ENCODE measurements around the gene MME. TPM values are rescaled to one million over a fixed set of nuclear protein-coding genes. Genes with fewer than 3 reads are reported as not detected.

MME gene
- polyA plus RNA-seq, 2 donors = 0.12 to 0.20 TPM

DNA sequence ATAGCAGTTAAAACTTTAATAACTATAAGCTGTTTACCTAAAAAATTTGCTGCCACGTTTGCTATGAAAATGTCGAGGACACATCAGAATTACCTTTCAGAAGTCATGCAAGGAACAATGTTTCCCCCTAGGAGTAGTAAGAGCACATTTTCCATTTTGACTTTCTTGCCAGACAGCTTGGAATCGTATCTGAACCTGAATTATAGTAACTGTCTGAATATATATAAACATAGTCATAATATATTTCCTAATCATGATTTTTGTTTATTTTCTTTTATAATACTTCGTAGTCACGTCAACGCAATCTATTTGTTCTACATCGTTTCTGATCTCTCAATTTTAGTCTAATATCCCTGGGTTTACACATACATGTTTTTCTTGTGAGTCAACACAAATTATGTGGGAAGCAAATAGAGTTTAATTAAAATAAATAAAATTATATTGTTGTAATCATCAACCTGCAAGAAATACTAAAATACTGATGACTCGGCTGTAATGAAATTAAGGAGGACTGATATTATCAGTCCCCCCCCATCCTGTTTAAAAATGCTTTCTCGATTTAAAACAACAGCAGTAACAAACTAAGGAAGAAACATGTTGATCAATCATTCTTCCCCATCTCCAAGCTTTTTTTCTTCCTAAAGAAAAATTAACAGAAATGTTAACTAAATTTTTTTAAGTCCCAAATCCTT is 78.4 kb downstream of the MME start:
- H3K36me3 ChIP-seq (ENCODE audit: control insufficient read depth in 2 of 2, insufficient read depth in 2 of 2, low read length in 1 of 2) = no peaks in the 10 kb centered on the region
- H3K27ac ChIP-seq (ENCODE audit: low read depth in 2 of 2, low read length in 1 of 2) = no peak overlapping the region
- H3K9me3 ChIP-seq (ENCODE audit: control insufficient read depth in 2 of 2, insufficient read depth in 1 of 2, low read depth in 1 of 2, low read length in 1 of 2) = no peaks in the 10 kb centered on the region
- H3K4me3 ChIP-seq (ENCODE audit: low read depth in 1 of 2, low read length in 2 of 2) = no peak overlapping the region
- no peaks in the 10 kb centered on the region for H3K27me3 ChIP-seq (ENCODE audit: control insufficient read depth in 1 of 2, insufficient read depth in 2 of 2, low read length in 2 of 2)
- WGBS, 2 donors = 60 to 68% methylated on average over 9 of the region's 9 CpGs
- H3K4me1 ChIP-seq (ENCODE audit: control insufficient read depth in 2 of 2, insufficient read depth in 2 of 2, low read length in 1 of 2) = no peaks in the 10 kb centered on the region

DNA sequence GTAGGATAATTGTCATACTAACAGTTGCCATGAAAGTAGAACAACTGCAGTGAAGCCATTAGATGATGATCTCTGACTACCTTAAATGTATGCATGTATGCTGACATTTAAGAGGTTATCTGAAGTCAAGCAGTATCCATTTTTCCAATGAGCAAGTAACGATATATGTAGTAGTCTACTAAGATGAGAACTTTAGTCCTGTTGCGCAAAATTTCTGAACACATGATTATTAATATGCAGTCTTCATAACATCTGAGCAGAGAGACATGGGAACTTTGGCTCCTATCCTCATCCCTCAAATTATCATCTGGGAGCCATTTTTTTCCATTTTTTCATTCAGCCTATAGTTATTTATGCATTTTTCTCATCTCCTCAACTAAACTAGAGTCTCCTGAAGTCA is 79.2 kb downstream of the MME start:
- no peak overlapping the region for H3K27ac ChIP-seq (ENCODE audit: low read depth in 2 of 2, low read length in 1 of 2)
- no peaks in the 10 kb centered on the region for H3K27me3 ChIP-seq (ENCODE audit: control insufficient read depth in 1 of 2, insufficient read depth in 2 of 2, low read length in 2 of 2)
- H3K4me3 ChIP-seq (ENCODE audit: low read depth in 1 of 2, low read length in 2 of 2) = no peak overlapping the region
- no peaks in the 10 kb centered on the region for H3K36me3 ChIP-seq (ENCODE audit: control insufficient read depth in 2 of 2, insufficient read depth in 2 of 2, low read length in 1 of 2)
- H3K4me1 ChIP-seq (ENCODE audit: control insufficient read depth in 2 of 2, insufficient read depth in 2 of 2, low read length in 1 of 2) = no peaks in the 10 kb centered on the region
- H3K9me3 ChIP-seq (ENCODE audit: control insufficient read depth in 2 of 2, insufficient read depth in 1 of 2, low read depth in 1 of 2, low read length in 1 of 2) = no peaks in the 10 kb centered on the region
- 96% methylated on average over 2 of the region's 2 CpGs for WGBS, 2 donors

DNA sequence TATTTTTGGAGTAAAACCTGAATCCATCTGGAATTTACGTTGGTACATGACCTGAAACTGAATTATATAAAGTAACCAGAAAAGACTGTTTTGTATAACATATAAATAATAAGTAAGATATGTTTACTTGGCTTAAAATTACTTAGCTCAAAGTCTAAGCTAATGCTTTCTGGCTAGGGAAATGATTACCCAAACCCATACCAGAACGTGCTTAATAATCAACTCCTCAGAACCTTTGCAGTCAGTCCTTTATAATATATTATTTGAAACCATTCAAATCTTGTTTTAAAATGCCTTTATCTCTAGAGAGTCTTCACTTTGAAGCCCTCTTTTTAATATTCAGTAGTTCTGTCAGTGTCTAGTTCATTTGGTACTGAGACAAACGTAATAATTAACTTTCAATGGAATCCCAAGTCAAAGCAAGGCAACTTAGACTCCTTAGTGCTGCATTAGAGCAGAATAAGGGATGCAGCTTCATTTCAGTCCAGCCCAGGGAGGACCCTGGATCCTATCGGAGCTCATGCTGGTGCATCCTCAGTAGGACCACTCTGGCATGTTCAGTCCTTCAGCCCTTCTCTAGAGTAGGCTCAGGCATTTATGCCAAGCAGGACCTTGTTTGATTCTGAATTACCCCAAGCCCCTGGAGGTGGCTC is 81.6 kb downstream of the MME start:
- Histone ChIP-seq H3K4me3 (ENCODE audit: low read depth in 1 of 2, low read length in 2 of 2) (no peak overlapping the region), H3K4me1 (ENCODE audit: control insufficient read depth in 2 of 2, insufficient read depth in 2 of 2, low read length in 1 of 2) (no peaks in the 10 kb centered on the region), H3K9me3 (ENCODE audit: control insufficient read depth in 2 of 2, insufficient read depth in 1 of 2, low read depth in 1 of 2, low read length in 1 of 2) (no peaks in the 10 kb centered on the region), H3K27me3 (ENCODE audit: control insufficient read depth in 1 of 2, insufficient read depth in 2 of 2, low read length in 2 of 2) (no peaks in the 10 kb centered on the region), H3K36me3 (ENCODE audit: control insufficient read depth in 2 of 2, insufficient read depth in 2 of 2, low read length in 1 of 2) (no peaks in the 10 kb centered on the region), H3K27ac (ENCODE audit: low read depth in 2 of 2, low read length in 1 of 2) (no peak overlapping the region)
- 70 to 75% methylated on average over 4 of the region's 4 CpGs for WGBS, 2 donors

DNA sequence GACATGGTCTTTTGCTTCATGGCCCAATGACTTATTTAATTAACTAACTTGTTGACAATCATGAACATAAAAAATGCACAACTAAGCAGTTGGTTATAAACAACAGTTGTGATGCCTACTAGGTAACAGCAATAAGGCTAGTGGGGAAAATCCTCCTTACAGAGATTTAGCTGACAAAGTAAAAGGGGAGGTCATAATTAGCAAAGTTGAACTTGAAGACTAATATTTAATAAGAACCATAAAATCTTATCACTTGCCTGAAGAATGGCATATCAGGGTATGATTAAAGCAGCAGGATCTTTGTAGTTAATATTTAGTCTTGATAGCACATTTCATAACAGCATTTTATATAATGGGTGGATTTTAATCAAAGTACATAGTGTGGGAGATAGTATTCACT is 84.2 kb downstream of the MME start:
- Histone ChIP-seq H3K27ac (ENCODE audit: low read depth in 2 of 2, low read length in 1 of 2) (no peak overlapping the region), H3K4me3 (ENCODE audit: low read depth in 1 of 2, low read length in 2 of 2) (no peak overlapping the region), H3K36me3 (ENCODE audit: control insufficient read depth in 2 of 2, insufficient read depth in 2 of 2, low read length in 1 of 2) (no peaks in the 10 kb centered on the region), H3K27me3 (ENCODE audit: control insufficient read depth in 1 of 2, insufficient read depth in 2 of 2, low read length in 2 of 2) (no peaks in the 10 kb centered on the region), H3K9me3 (ENCODE audit: control insufficient read depth in 2 of 2, insufficient read depth in 1 of 2, low read depth in 1 of 2, low read length in 1 of 2) (no peaks in the 10 kb centered on the region), H3K4me1 (ENCODE audit: control insufficient read depth in 2 of 2, insufficient read depth in 2 of 2, low read length in 1 of 2) (no peaks in the 10 kb centered on the region)

DNA sequence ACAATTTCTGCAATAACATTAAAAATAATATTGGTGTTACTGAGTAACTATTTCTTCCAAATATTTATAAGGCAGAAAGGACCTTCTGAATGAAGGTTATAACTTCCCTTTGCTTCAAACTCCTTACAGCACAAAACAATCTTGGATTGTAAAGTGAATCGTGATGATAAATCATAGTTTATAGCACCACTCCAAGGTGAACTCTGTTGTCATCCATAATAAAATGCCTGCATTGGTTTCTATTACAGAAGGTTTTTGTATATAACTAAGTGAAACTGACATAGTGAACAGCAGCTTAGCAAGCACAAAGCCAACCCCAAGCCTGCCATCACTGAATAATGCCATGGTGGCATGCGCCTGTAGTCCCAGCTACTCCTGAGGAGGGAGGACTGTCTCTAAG is 86.3 kb downstream of the MME start:
- no peaks in the 10 kb centered on the region for H3K4me1 ChIP-seq (ENCODE audit: control insufficient read depth in 2 of 2, insufficient read depth in 2 of 2, low read length in 1 of 2)
- WGBS, 2 donors = 89 to 94% methylated on average over 2 of the region's 2 CpGs
- H3K36me3 ChIP-seq (ENCODE audit: control insufficient read depth in 2 of 2, insufficient read depth in 2 of 2, low read length in 1 of 2) = no peaks in the 10 kb centered on the region
- H3K9me3 ChIP-seq (ENCODE audit: control insufficient read depth in 2 of 2, insufficient read depth in 1 of 2, low read depth in 1 of 2, low read length in 1 of 2) = no peaks in the 10 kb centered on the region
- no peaks in the 10 kb centered on the region for H3K27me3 ChIP-seq (ENCODE audit: control insufficient read depth in 1 of 2, insufficient read depth in 2 of 2, low read length in 2 of 2)
- H3K4me3 ChIP-seq (ENCODE audit: low read depth in 1 of 2, low read length in 2 of 2) = no peak overlapping the region
- H3K27ac ChIP-seq (ENCODE audit: low read depth in 2 of 2, low read length in 1 of 2) = no peak overlapping the region

DNA sequence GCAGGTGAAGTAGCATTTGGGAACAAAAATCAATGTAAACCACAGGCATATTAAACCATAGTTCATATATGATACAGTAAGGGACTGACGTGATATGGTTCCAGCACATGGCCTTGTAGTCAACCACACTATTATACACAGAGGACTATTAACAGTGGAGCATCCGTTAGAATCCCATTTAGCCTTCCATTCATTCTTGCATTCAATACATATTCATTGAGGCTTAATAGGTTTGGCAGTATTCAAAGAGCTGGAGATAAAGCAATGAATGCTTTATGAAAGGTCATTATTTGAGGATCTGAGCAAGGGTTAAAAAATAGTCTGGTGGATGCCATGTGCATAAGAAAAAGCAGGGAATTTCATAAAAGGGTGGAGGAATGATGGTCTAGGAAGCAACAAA is 89.1 kb downstream of the MME start:
- H3K27ac ChIP-seq (ENCODE audit: low read depth in 2 of 2, low read length in 1 of 2) = no peak overlapping the region
- H3K27me3 ChIP-seq (ENCODE audit: control insufficient read depth in 1 of 2, insufficient read depth in 2 of 2, low read length in 2 of 2) = no peaks in the 10 kb centered on the region
- no peak overlapping the region for H3K4me3 ChIP-seq (ENCODE audit: low read depth in 1 of 2, low read length in 2 of 2)
- H3K9me3 ChIP-seq (ENCODE audit: control insufficient read depth in 2 of 2, insufficient read depth in 1 of 2, low read depth in 1 of 2, low read length in 1 of 2) = no peaks in the 10 kb centered on the region
- WGBS, 2 donors = 87% methylated on average over 2 of the region's 2 CpGs
- H3K4me1 ChIP-seq (ENCODE audit: control insufficient read depth in 2 of 2, insufficient read depth in 2 of 2, low read length in 1 of 2) = no peaks in the 10 kb centered on the region
- no peaks in the 10 kb centered on the region for H3K36me3 ChIP-seq (ENCODE audit: control insufficient read depth in 2 of 2, insufficient read depth in 2 of 2, low read length in 1 of 2)

DNA sequence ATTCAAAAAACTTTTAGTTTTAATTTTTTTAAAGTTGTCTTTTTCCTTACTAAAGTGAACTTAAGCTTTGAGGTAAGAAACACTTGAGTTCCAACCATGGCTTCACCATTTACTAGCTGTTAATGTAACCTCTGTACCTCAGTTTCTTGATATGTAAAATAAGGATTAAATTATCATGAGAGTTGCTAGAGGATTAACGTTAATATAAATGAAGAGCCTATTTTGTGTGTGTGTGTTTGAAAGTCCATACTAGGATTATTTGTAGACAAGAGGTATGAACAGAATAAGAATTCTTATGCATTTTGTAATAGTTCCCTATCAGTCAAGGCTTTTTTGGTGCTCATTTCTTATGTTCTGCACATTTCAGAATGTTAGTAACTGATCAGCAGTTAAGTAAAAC is 93.7 kb downstream of the MME start:
- Histone ChIP-seq H3K4me3 (ENCODE audit: low read depth in 1 of 2, low read length in 2 of 2) (no peak overlapping the region), H3K36me3 (ENCODE audit: control insufficient read depth in 2 of 2, insufficient read depth in 2 of 2, low read length in 1 of 2) (no peaks in the 10 kb centered on the region), H3K27ac (ENCODE audit: low read depth in 2 of 2, low read length in 1 of 2) (no peak overlapping the region), H3K27me3 (ENCODE audit: control insufficient read depth in 1 of 2, insufficient read depth in 2 of 2, low read length in 2 of 2) (no peaks in the 10 kb centered on the region), H3K4me1 (ENCODE audit: control insufficient read depth in 2 of 2, insufficient read depth in 2 of 2, low read length in 1 of 2) (no peaks in the 10 kb centered on the region), H3K9me3 (ENCODE audit: control insufficient read depth in 2 of 2, insufficient read depth in 1 of 2, low read depth in 1 of 2, low read length in 1 of 2) (no peaks in the 10 kb centered on the region)
- WGBS, 2 donors = 83 to 86% methylated on average over 1 of the region's 1 CpG

DNA sequence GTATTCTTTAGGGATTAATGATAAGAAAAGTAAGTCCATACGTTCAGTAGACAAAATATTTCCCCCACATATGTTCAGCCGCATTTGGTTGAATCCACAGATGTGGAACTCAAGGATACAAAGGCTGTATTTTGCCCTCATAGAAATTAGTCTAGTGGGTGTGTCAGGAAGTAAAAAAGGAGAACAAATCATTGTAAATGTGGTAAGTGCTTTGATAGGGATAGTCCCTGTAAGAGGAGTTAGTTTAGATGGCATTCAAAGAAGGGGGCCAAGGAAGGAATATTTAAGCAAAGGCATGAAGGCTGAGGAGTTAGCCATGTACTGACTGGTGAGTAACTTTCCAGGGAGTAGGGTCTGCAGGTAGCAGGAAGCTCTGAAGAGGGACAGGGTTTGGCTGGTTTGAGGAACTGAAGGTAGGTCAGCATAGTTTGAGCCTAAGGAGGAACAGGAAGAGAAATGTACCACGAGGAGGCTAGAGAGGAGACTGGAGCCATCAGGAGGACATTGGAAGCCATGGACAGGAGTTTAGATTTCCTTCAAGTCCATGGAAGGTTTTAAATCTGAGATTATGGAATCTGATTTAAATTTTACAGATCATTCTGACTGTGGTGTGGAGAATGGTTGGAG is 98.8 kb downstream of the MME start:
- H3K27ac ChIP-seq (ENCODE audit: low read depth in 2 of 2, low read length in 1 of 2) = no peak overlapping the region
- H3K4me3 ChIP-seq (ENCODE audit: low read depth in 1 of 2, low read length in 2 of 2) = no peak overlapping the region
- no peaks in the 10 kb centered on the region for H3K9me3 ChIP-seq (ENCODE audit: control insufficient read depth in 2 of 2, insufficient read depth in 1 of 2, low read depth in 1 of 2, low read length in 1 of 2)
- no peaks in the 10 kb centered on the region for H3K36me3 ChIP-seq (ENCODE audit: control insufficient read depth in 2 of 2, insufficient read depth in 2 of 2, low read length in 1 of 2)
- H3K27me3 ChIP-seq (ENCODE audit: control insufficient read depth in 1 of 2, insufficient read depth in 2 of 2, low read length in 2 of 2) = no peaks in the 10 kb centered on the region
- WGBS, 2 donors = 62 to 74% methylated on average over 3 of the region's 3 CpGs
- H3K4me1 ChIP-seq (ENCODE audit: control insufficient read depth in 2 of 2, insufficient read depth in 2 of 2, low read length in 1 of 2) = no peaks in the 10 kb centered on the region

DNA sequence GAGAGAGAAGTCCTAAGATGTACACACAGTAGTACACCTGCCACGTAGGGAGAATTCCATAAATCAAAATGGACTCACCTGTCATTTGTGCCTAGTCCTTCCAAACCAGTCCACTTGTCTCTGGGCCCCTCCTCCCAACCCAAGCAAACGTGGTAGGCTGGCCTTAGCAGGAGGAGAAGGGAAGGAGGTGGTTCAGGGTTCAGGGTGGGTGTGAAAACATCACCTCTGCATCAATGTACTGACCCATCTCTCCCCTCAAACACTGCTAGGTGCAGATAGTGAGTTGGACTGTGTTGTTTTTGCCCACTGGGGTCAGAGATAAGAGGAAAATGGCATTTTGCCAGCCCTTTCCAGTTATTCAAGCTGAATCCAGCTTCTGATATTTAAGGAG is 99.3 kb downstream of the MME start:
- H3K9me3 ChIP-seq (ENCODE audit: control insufficient read depth in 2 of 2, insufficient read depth in 1 of 2, low read depth in 1 of 2, low read length in 1 of 2) = no peaks in the 10 kb centered on the region
- 36 to 43% methylated on average over 2 of the region's 2 CpGs for WGBS, 2 donors
- no peaks in the 10 kb centered on the region for H3K27me3 ChIP-seq (ENCODE audit: control insufficient read depth in 1 of 2, insufficient read depth in 2 of 2, low read length in 2 of 2)
- no peak overlapping the region for H3K4me3 ChIP-seq (ENCODE audit: low read depth in 1 of 2, low read length in 2 of 2)
- H3K27ac ChIP-seq (ENCODE audit: low read depth in 2 of 2, low read length in 1 of 2) = no peak overlapping the region
- H3K4me1 ChIP-seq (ENCODE audit: control insufficient read depth in 2 of 2, insufficient read depth in 2 of 2, low read length in 1 of 2) = no peaks in the 10 kb centered on the region
- H3K36me3 ChIP-seq (ENCODE audit: control insufficient read depth in 2 of 2, insufficient read depth in 2 of 2, low read length in 1 of 2) = no peaks in the 10 kb centered on the region
